ENCODE measurements around the gene ATP5PO. TPM values are rescaled to one million over a fixed set of nuclear protein-coding genes. Genes with fewer than 3 reads are reported as not detected.

The ATP5PO gene
- total RNA-seq, 4 donors from 2014 or later = 261 to 560 (median 356) TPM

DNA sequence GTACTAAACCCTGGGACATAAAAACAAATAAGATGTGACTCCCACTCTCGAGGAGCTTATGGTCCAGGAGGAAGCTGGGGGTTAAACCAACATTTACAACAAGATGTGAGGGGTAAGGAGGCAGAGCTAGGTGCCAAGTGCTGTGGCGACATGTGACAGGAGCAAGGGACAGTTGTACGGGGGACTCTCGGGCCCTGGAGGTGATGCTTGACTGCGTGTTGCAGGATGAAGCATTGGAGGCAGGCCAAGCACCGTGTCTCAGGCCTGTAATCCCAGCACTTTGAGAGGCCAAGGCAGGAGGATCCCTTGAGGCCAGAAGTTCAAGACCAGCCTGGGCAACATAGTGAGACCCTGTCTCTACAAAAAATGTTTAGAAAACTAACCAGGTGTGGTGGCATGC lies 36.8 kb downstream of the ATP5PO start:
- in situ Hi-C loops (cut with MboI; ENCODE audit: low sequenced_read_pairs in 4 of 4) (loop anchor here in 1 of 4 donors (25.0 kb wide), 1 partner anchor 217 kb away; no protein-coding TSS in a partner anchor), intact Hi-C loops (cut with DNase I; ENCODE audit: low total_unique reads) (no loop called here)
- H3K36me3 ChIP-seq = no peaks in the 10 kb centered on the region
- H3K4me1 ChIP-seq = no peaks in the 10 kb centered on the region
- no peaks in the 10 kb centered on the region for H3K9me3 ChIP-seq
- DNase-seq (no peak), ATAC-seq (no peak)
- no peak overlapping the region for H3K4me3 ChIP-seq
- TF ChIP-seq, protein P1, sequence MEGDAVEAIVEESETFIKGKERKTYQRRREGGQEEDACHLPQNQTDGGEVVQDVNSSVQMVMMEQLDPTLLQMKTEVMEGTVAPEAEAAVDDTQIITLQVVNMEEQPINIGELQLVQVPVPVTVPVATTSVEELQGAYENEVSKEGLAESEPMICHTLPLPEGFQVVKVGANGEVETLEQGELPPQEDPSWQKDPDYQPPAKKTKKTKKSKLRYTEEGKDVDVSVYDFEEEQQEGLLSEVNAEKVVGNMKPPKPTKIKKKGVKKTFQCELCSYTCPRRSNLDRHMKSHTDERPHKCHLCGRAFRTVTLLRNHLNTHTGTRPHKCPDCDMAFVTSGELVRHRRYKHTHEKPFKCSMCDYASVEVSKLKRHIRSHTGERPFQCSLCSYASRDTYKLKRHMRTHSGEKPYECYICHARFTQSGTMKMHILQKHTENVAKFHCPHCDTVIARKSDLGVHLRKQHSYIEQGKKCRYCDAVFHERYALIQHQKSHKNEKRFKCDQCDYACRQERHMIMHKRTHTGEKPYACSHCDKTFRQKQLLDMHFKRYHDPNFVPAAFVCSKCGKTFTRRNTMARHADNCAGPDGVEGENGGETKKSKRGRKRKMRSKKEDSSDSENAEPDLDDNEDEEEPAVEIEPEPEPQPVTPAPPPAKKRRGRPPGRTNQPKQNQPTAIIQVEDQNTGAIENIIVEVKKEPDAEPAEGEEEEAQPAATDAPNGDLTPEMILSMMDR (IDR thresholded peaks at IDR 0.05 in 4 of 5, conservative IDR thresholded peaks at IDR 0.05 in 1 of 5) = no peak
- no peak for TF ChIP-seq POLR2A (IDR thresholded peaks at IDR 0.05)
- H3K27me3 ChIP-seq = no peaks in the 10 kb centered on the region
- no peak overlapping the region for H3K27ac ChIP-seq

DNA sequence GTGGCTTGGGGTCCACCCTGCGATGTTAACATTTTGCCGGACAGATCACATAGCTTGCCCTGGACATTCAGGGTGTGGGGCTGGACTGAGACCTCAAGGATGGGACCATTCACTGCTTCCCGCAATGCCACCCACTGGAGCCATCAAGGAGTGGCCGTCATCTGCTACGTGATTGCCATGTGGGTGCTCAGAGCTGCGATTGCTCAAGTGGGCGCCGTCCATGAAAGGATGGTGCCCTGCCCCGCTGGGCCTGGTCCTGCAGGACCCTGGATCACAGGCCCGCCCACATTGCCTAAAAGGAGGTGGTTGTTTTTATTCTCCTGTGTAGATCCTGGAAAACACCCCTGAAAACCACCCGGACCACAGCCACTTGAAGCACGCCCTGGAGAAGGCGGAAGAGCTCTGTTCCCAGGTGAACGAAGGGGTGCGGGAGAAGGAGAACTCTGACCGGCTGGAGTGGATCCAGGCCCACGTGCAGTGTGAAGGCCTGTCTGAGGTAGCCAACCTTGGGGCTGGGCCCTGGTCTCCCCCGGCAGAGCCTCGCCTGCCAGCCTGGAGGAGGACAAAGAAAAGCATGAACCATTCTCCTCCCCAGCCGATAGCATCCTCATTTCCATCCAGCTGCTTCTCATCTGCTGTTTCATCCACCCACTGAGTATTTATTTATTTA lies 40.4 kb downstream of the ATP5PO start:
- no peak overlapping the region for H3K27ac ChIP-seq
- TF ChIP-seq POLR2A (IDR thresholded peaks at IDR 0.05) = no peak
- TF ChIP-seq, protein P1 (IDR thresholded peaks at IDR 0.05 in 4 of 5, conservative IDR thresholded peaks at IDR 0.05 in 1 of 5) = no peak
- no peaks in the 10 kb centered on the region for H3K9me3 ChIP-seq
- intact Hi-C loops (cut with DNase I; ENCODE audit: low total_unique reads) (no loop called here), in situ Hi-C loops (cut with MboI; ENCODE audit: low sequenced_read_pairs in 4 of 4) (loop anchor here in 1 of 4 donors (25.0 kb wide), 1 partner anchor 213 kb away; no protein-coding TSS in a partner anchor)
- no peaks in the 10 kb centered on the region for H3K27me3 ChIP-seq
- H3K4me3 ChIP-seq = no peak overlapping the region
- no peak for ATAC-seq
- DNase-seq = no peak
- no peaks in the 10 kb centered on the region for H3K4me1 ChIP-seq
- no peaks in the 10 kb centered on the region for H3K36me3 ChIP-seq

DNA sequence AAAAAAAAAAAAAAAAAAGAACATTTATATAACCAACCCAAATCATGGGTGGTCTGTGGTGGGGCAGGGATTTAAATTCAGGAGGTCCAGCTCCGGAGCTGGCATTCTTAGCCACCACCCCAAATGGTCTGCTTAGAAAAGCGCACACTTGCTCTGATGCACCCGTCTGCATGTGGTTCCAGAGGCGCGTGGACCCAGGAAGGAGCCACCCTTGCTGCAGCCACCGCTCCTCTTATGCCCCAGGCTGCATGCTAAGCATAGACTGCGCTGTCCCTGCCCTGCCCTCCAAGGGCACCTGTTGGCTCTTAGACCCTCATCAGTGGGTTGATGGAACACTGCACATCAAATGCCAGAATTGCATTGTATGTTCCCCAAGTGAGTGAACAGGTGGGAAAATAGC lies 41.4 kb downstream of the ATP5PO start:
- no peaks in the 10 kb centered on the region for H3K4me1 ChIP-seq
- intact Hi-C loops (cut with DNase I; ENCODE audit: low total_unique reads) (no loop called here), in situ Hi-C loops (cut with MboI; ENCODE audit: low sequenced_read_pairs in 4 of 4) (no loop called here)
- H3K27ac ChIP-seq = no peak overlapping the region
- H3K4me3 ChIP-seq = no peak overlapping the region
- ATAC-seq = no peak
- no peaks in the 10 kb centered on the region for H3K36me3 ChIP-seq
- TF ChIP-seq POLR2A (IDR thresholded peaks at IDR 0.05) = no peak
- TF ChIP-seq, protein P1 (IDR thresholded peaks at IDR 0.05 in 4 of 5, conservative IDR thresholded peaks at IDR 0.05 in 1 of 5) = no peak
- no peaks in the 10 kb centered on the region for H3K27me3 ChIP-seq
- DNase-seq = no peak
- no peaks in the 10 kb centered on the region for H3K9me3 ChIP-seq

DNA sequence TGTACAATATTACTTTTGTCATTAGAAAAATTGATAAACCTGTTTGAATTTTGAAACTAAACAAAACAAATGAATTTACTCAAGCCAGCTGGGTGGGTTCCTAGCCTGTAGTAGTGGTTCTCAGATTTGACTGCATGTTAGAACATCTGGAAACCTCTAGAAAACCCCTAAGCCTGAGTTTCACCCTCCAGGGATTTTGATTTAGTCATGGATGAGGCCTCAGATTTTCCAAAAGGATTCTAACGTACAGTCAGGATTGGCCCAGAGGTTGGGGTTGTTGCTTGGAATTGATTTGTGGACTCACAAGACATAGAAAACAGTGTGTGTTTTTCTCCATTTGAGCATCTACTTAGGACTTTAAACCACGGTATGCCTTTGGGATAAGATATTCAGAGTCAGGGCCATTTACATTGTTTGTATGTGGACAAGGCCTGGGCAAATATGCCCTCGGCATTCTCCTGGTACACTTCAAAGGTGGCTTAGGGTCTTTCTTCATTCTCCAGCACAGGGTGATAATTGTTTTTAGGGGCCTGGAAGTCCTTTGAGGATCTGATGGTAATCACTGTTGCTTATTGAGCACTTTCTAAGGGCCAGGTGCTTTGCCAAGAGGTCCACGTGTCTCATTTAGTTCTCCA lies 42.6 kb downstream of the ATP5PO start:
- in situ Hi-C loops (cut with MboI; ENCODE audit: low sequenced_read_pairs in 4 of 4) = no loop called here
- Histone ChIP-seq H3K27ac (no peak overlapping the region), H3K27me3 (no peaks in the 10 kb centered on the region), H3K36me3 (no peaks in the 10 kb centered on the region), H3K9me3 (no peaks in the 10 kb centered on the region), H3K4me1 (no peaks in the 10 kb centered on the region), H3K4me3 (no peak overlapping the region)
- no peak for ATAC-seq
- intact Hi-C loops (cut with DNase I; ENCODE audit: low total_unique reads) = no loop called here
- TF ChIP-seq POLR2A (IDR thresholded peaks at IDR 0.05) = no peak
- TF ChIP-seq, protein P1 (IDR thresholded peaks at IDR 0.05 in 4 of 5, conservative IDR thresholded peaks at IDR 0.05 in 1 of 5) = no peak
- no peak for DNase-seq

Data from gastrocnemius medialis (tissue), 4 donors.